GM18858 (cell line): ENCODE data around the gene SUSD5.

Source experiments
- ATAC-seq: cut with Tn5 transposase; IDR thresholded peaks from one replicate; pipeline ENCODE4 v1.9.1; 2021; ENCODE audit not compliant: unreplicated experiment

The SUSD5 gene

GRCh38 chr3:33218446-33219174 lies at the start of gene SUSD5:
Gene SUSD5, minus strand, starts transcription at chr3:33218810. Its CDS starts 13 bp downstream, at chr3:33218797.
- no peak for ATAC-seq

GRCh38 chr3:33260104-33260503 lies 41.5 kb upstream of the SUSD5 start:
- ATAC-seq = no peak

- ATAC-seq = no peak
Observed at GRCh38 chr3:33256249-33256648, 37.6 kb upstream of the SUSD5 start.

- no peak for ATAC-seq
Observed at GRCh38 chr3:33250712-33251111, 32.1 kb upstream of the SUSD5 start.

- no peak for ATAC-seq
Observed at GRCh38 chr3:33246786-33247185, 28.2 kb upstream of the SUSD5 start.

GRCh38 chr3:33240261-33240660 lies 21.7 kb upstream of the SUSD5 start:
- no peak for ATAC-seq

- ATAC-seq = no peak
Observed at GRCh38 chr3:33238923-33239322, 20.3 kb upstream of the SUSD5 start.

- ATAC-seq = no peak
Observed at GRCh38 chr3:33237439-33237838, 18.8 kb upstream of the SUSD5 start.

GRCh38 chr3:33236005-33236404 lies 17.4 kb upstream of the SUSD5 start:
- no peak for ATAC-seq

GRCh38 chr3:33233884-33234283 lies 15.3 kb upstream of the SUSD5 start:
- no peak for ATAC-seq

- no peak for ATAC-seq
Observed at GRCh38 chr3:33231756-33232465, 13.3 kb upstream of the SUSD5 start.

GRCh38 chr3:33229947-33230346 lies 11.3 kb upstream of the SUSD5 start:
- no peak for ATAC-seq

GRCh38 chr3:33229066-33229465 lies 10.5 kb upstream of the SUSD5 start:
- no peak for ATAC-seq

GRCh38 chr3:33221241-33221640 lies 2.6 kb upstream of the SUSD5 start:
- no peak for ATAC-seq

GRCh38 chr3:33219175-33219487 lies 521 bp upstream of the SUSD5 start:
- no peak for ATAC-seq

- ATAC-seq = no peak
Observed at GRCh38 chr3:33217866-33218445, 654 bp downstream of the SUSD5 start.

- no peak for ATAC-seq
Observed at GRCh38 chr3:33215739-33216138, 2.9 kb downstream of the SUSD5 start.

- no peak for ATAC-seq
Observed at GRCh38 chr3:33212406-33212805, 6.2 kb downstream of the SUSD5 start.

- no peak for ATAC-seq
Observed at GRCh38 chr3:33211444-33211843, 7.2 kb downstream of the SUSD5 start.

GRCh38 chr3:33209357-33209756 lies 9.3 kb downstream of the SUSD5 start:
- ATAC-seq = no peak

- no peak for ATAC-seq
Observed at GRCh38 chr3:33202711-33203457, 15.7 kb downstream of the SUSD5 start.

GRCh38 chr3:33201195-33201594 lies 17.4 kb downstream of the SUSD5 start:
- no peak for ATAC-seq
